GM12864 (cell line): ENCODE measurements around the gene PPP1R27.
"Not testable (repeated sequence)": the region's sequence is repeated elsewhere in the genome, so short reads cannot be mapped to it uniquely, and the experiment has no call there.

Source experiments
- DNase-seq: peaks from one replicate; pipeline ENCODE4 v3.0.0-alpha.2; 2011; ENCODE audit warnings: low read depth
- H3K4me3 ChIP-seq: 2 replicates; pipeline ENCODE4 v1.5.1; 2011; ENCODE audit warnings: mild to moderate bottlenecking, low read depth, low read length, control low read depth
- CTCF ChIP-seq: IDR thresholded peaks from 2 replicates; pipeline ENCODE4 v1.5.1; 2011; ENCODE audit warnings: low read depth, mild to moderate bottlenecking, moderate library complexity, low read length, control low read depth, inconsistent platforms; ENCODE audit errors: missing control alignments

The PPP1R27 gene

GRCh38 chr17:81840826-81841778 lies 6.3 kb upstream of the PPP1R27 start:
- no peak for TF ChIP-seq CTCF
- no peak overlapping the region for H3K4me3 ChIP-seq
- DNase-seq = no peak

DNA sequence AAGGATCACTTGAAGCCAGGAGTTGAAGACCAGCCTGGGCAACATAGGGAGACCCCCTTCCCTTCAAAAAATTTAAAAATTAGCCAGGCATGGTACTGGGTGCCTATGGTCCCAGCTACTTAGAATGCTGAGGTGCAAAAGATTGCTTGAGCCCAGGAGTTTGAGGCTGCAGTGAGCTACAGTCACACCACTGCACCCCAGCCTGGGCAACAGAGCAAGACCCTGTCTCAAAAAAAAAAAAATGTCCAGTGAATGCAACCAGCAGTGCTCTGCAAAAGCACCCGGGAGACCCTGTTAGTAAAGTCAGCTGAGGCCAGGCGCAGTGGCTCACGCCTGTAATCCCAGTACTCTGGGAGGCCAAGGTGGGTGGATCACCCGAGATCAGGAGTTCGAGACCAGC lies 5.2 kb upstream of the PPP1R27 start:
- not testable (repeated sequence) for DNase-seq, H3K4me3 ChIP-seq

DNA sequence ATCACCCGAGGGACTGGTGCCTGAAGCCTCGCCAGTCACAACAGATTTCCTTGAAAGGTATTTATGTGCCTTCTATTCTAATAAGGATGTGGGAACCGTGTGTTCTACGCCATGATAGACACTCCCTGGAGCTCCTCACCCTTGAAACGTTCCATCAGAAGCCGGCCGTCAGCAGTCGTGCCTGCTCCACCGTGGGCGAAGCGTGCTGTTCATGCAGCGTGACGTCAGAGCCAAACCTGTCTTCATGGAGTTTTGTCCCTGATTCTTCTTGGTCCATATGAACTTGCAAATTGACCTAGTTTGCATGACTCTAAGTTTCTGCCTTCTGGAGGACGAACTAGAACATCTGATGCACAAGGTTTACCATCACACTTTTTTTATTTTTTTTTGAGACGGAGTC lies 4.5 kb upstream of the PPP1R27 start:
- no peak overlapping the region for H3K4me3 ChIP-seq
- no peak for TF ChIP-seq CTCF

DNA sequence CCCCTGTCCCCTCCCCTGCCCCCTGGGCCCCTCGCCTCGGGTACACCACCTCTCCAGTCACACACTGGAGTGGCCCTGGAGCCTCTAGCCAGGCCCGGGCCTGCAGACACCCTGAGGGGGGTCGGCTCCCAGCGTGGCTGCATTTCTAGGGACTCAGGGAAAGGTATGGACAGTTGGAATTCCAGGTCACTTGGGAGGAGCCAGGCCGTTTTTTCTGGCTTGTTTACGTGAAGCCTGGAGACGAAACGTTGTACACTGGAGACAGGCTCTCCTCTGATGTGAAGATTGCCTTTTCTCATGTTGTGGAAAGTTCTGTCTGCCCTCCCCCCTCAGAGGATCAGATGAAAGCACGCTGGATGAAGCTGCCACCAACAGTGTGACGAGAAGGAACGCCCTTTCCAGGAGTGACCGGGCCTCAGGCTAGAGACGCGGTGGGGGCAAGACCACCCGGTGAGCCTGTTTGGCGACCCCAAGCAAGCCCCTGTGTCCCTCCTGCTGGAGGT lies 4.0 kb upstream of the PPP1R27 start:
- DNase-seq = no peak
- H3K4me3 ChIP-seq = no peak overlapping the region
- TF ChIP-seq CTCF = no peak

More for the DNA sequence above, 4.5 kb upstream of the PPP1R27 start:
- no peak for DNase-seq

GRCh38 chr17:81837641-81838040 lies 2.8 kb upstream of the PPP1R27 start:
- DNase-seq = no peak
- TF ChIP-seq CTCF = no peak
- H3K4me3 ChIP-seq = no peak overlapping the region

GRCh38 chr17:81833921-81834830 lies 674 bp downstream of the PPP1R27 start:
- H3K4me3 ChIP-seq = peak overlapping the region; percentile 70
- TF ChIP-seq CTCF = no peak
- DNase-seq = no peak
